Naive B cell (primary cell): ENCODE results near the gene DIS3L2. TPM values are rescaled to one million over a fixed set of nuclear protein-coding genes. Genes with fewer than 3 reads are reported as not detected.
A peak's percentile ranks its signal among the peaks of the same experiment; 100 is the strongest.

ENCODE experiments used
- ATAC-seq, 2 donors: fragments of 150-1000 bp; cut with Tn5 transposase; 2 replicates each; pipeline ENCODE4 v1.10.0; 2021; ENCODE audit warnings: low read depth in 2 of 2, mild to moderate bottlenecking in 2 of 2, moderate library complexity in 2 of 2
- DNase-seq: peaks from one replicate; pipeline ENCODE4 v3.0.0; 2022
- H3K27ac Mint-ChIP-seq, 6 donors: one replicate each; pipeline ENCODE4 v1.8.0; 2020 to 2022; ENCODE audit warnings: mild to moderate bottlenecking in 6 of 6, mixed read lengths in 6 of 6, moderate library complexity in 5 of 6, inconsistent platforms in 2 of 6
- H3K27me3 Mint-ChIP-seq, 3 donors: one replicate each; pipeline ENCODE4 v1.8.0; 2021 to 2022; ENCODE audit warnings: mixed read lengths in 3 of 3, mild to moderate bottlenecking in 1 of 3
- H3K36me3 Mint-ChIP-seq, 2 donors: one replicate each; pipeline ENCODE4 v1.8.0; 2020 to 2022; ENCODE audit warnings: mixed read lengths in 2 of 2, inconsistent platforms in 1 of 2, mild to moderate bottlenecking in 1 of 2
- H3K4me1 Mint-ChIP-seq, 3 donors: one replicate each; pipeline ENCODE4 v1.8.0; 2020 to 2022; ENCODE audit warnings: mixed read lengths in 3 of 3, inconsistent platforms in 1 of 3, mild to moderate bottlenecking in 1 of 3, moderate library complexity in 1 of 3
- H3K4me3 Mint-ChIP-seq, 8 donors: one replicate each; pipeline ENCODE4 v1.8.0; 2020 to 2022; ENCODE audit warnings: mild to moderate bottlenecking in 8 of 8, mixed read lengths in 8 of 8, moderate library complexity in 8 of 8, inconsistent platforms in 2 of 8
- H3K9me3 Mint-ChIP-seq, 7 donors: one replicate each; pipeline ENCODE4 v1.8.0; 2020 to 2022; ENCODE audit warnings: mixed read lengths in 7 of 7, mild to moderate bottlenecking in 5 of 7, inconsistent platforms in 2 of 7, moderate library complexity in 1 of 7
- polyA plus RNA-seq, 6 donors: library from polyadenylated mRNA; unstranded; fragments of 300-500 nt; fragmentation: Illumina TruSeq; gene quantifications; one replicate each; pipeline ENCODE4 v1.2.3, GENCODE V29; 2021; ENCODE audit warnings: low read depth in 6 of 6

DIS3L2 gene
- polyA plus RNA-seq, 6 donors from 2014 or later, result 6.0 to 29.0 (median 17.6) TPM

- Mint-ChIP-seq H3K4me1 (peaks cover 22 to 29% (median 24%) of the 10 kb centered on the region in 3 donors), H3K27me3 (no peaks in the 10 kb centered on the region), H3K36me3 (peaks cover 0 to 10% of the 10 kb centered on the region in 2 donors), H3K9me3 (no peaks in the 10 kb centered on the region), H3K27ac (peak overlapping the region; percentile 71 to 97 (median 87)), H3K4me3 (peak overlapping the region in 4 of 8 donors; percentile 24 to 77 (median 56))
- DNase-seq (no peak), ATAC-seq (peak; percentile 14 to 17)
These were observed 257.4 kb downstream of the DIS3L2 start for GRCh38 chr2:232218778-232219495.

GRCh38 chr2:232219496-232219870 lies 258.0 kb downstream of the DIS3L2 start:
- Mint-ChIP-seq H3K4me3 (peak overlapping the region in 5 of 8 donors; percentile 24 to 77 (median 54)), H3K9me3 (no peaks in the 10 kb centered on the region), H3K27ac (peak overlapping the region; percentile 7 to 91 (median 80)), H3K36me3 (peaks cover 0 to 10% of the 10 kb centered on the region in 2 donors), H3K4me1 (peaks cover 22 to 29% (median 24%) of the 10 kb centered on the region in 3 donors), H3K27me3 (no peaks in the 10 kb centered on the region)
- ATAC-seq (peak; percentile 98 to 99), DNase-seq (peak; percentile 25)

- Mint-ChIP-seq H3K4me3 (peak overlapping the region in 2 of 8 donors; percentile 54 to 77), H3K27ac (peak overlapping the region in 3 of 6 donors; percentile 77 to 91 (median 84)), H3K4me1 (peaks cover 22 to 29% (median 24%) of the 10 kb centered on the region in 3 donors), H3K36me3 (peaks cover 0 to 10% of the 10 kb centered on the region in 2 donors), H3K9me3 (no peaks in the 10 kb centered on the region), H3K27me3 (no peaks in the 10 kb centered on the region)
- DNase-seq (no peak), ATAC-seq (no peak)
These were observed 258.4 kb downstream of the DIS3L2 start for GRCh38 chr2:232219932-232220331.

GRCh38 chr2:232225429-232225828 lies 263.9 kb downstream of the DIS3L2 start:
- H3K27me3 Mint-ChIP-seq, result no peaks in the 10 kb centered on the region
- H3K4me1 Mint-ChIP-seq, result no peaks in the 10 kb centered on the region
- H3K9me3 Mint-ChIP-seq, result no peaks in the 10 kb centered on the region
- no peak for ATAC-seq
- no peak overlapping the region for H3K4me3 Mint-ChIP-seq
- DNase-seq, result no peak
- H3K27ac Mint-ChIP-seq, result no peak overlapping the region
- no peaks in the 10 kb centered on the region for H3K36me3 Mint-ChIP-seq

- H3K36me3 Mint-ChIP-seq, result no peaks in the 10 kb centered on the region
- DNase-seq (no peak), ATAC-seq (no peak)
- H3K27ac Mint-ChIP-seq, result no peak overlapping the region
- H3K27me3 Mint-ChIP-seq, result no peaks in the 10 kb centered on the region
- H3K4me3 Mint-ChIP-seq, result no peak overlapping the region
- peaks cover 0 to 5% (median 0%) of the 10 kb centered on the region in 3 donors for H3K4me1 Mint-ChIP-seq
- H3K9me3 Mint-ChIP-seq, result no peaks in the 10 kb centered on the region
These were observed 264.4 kb downstream of the DIS3L2 start for GRCh38 chr2:232225895-232226294.

GRCh38 chr2:232228332-232228731 lies 266.8 kb downstream of the DIS3L2 start:
- H3K4me1 Mint-ChIP-seq, result peaks cover 0 to 20% (median 0%) of the 10 kb centered on the region in 3 donors
- no peak overlapping the region for H3K4me3 Mint-ChIP-seq
- DNase-seq (no peak), ATAC-seq (no peak)
- H3K9me3 Mint-ChIP-seq, result no peaks in the 10 kb centered on the region
- no peaks in the 10 kb centered on the region for H3K27me3 Mint-ChIP-seq
- peaks cover 4 to 7% of the 10 kb centered on the region in 2 donors for H3K36me3 Mint-ChIP-seq
- peak overlapping the region in 1 of 6 donors; percentile 67 for H3K27ac Mint-ChIP-seq

GRCh38 chr2:232228971-232229894 lies 267.7 kb downstream of the DIS3L2 start:
- H3K36me3 Mint-ChIP-seq, result peaks cover 4 to 7% of the 10 kb centered on the region in 2 donors
- H3K4me3 Mint-ChIP-seq, result peak overlapping the region in 1 of 8 donors; percentile 12
- H3K27ac Mint-ChIP-seq, result peak overlapping the region in 2 of 6 donors; percentile 32 to 67
- H3K27me3 Mint-ChIP-seq, result no peaks in the 10 kb centered on the region
- DNase-seq, result no peak
- no peaks in the 10 kb centered on the region for H3K9me3 Mint-ChIP-seq
- no peak for ATAC-seq
- peaks cover 0 to 23% (median 7%) of the 10 kb centered on the region in 3 donors for H3K4me1 Mint-ChIP-seq

- ATAC-seq, result no peak
- no peak for DNase-seq
- Mint-ChIP-seq H3K9me3 (no peaks in the 10 kb centered on the region), H3K27ac (peak overlapping the region in 1 of 6 donors; percentile 49), H3K27me3 (no peaks in the 10 kb centered on the region), H3K4me3 (no peak overlapping the region), H3K36me3 (peaks cover 4 to 7% of the 10 kb centered on the region in 2 donors), H3K4me1 (peaks cover 0 to 23% (median 7%) of the 10 kb centered on the region in 3 donors)
These were observed 268.4 kb downstream of the DIS3L2 start for GRCh38 chr2:232229911-232230310.

GRCh38 chr2:232230560-232230959 lies 269.0 kb downstream of the DIS3L2 start:
- H3K36me3 Mint-ChIP-seq, result peaks cover 4 to 7% of the 10 kb centered on the region in 2 donors
- DNase-seq, result no peak
- no peak overlapping the region for H3K4me3 Mint-ChIP-seq
- no peaks in the 10 kb centered on the region for H3K9me3 Mint-ChIP-seq
- no peak for ATAC-seq
- H3K27ac Mint-ChIP-seq, result peak overlapping the region in 2 of 6 donors; percentile 3 to 93
- no peaks in the 10 kb centered on the region for H3K27me3 Mint-ChIP-seq
- peaks cover 0 to 23% (median 7%) of the 10 kb centered on the region in 3 donors for H3K4me1 Mint-ChIP-seq

GRCh38 chr2:232231554-232231953 lies 270.0 kb downstream of the DIS3L2 start:
- no peak for DNase-seq
- peaks cover 4 to 7% of the 10 kb centered on the region in 2 donors for H3K36me3 Mint-ChIP-seq
- H3K27ac Mint-ChIP-seq, result peak overlapping the region in 2 of 6 donors; percentile 33 to 47
- H3K9me3 Mint-ChIP-seq, result no peaks in the 10 kb centered on the region
- peaks cover 0 to 23% (median 7%) of the 10 kb centered on the region in 3 donors for H3K4me1 Mint-ChIP-seq
- ATAC-seq, result no peak
- no peaks in the 10 kb centered on the region for H3K27me3 Mint-ChIP-seq
- no peak overlapping the region for H3K4me3 Mint-ChIP-seq

GRCh38 chr2:232232915-232233314 lies 271.4 kb downstream of the DIS3L2 start:
- DNase-seq (no peak), ATAC-seq (no peak)
- H3K36me3 Mint-ChIP-seq, result peaks cover 7% of the 10 kb centered on the region in 2 donors
- no peak overlapping the region for H3K4me3 Mint-ChIP-seq
- no peaks in the 10 kb centered on the region for H3K9me3 Mint-ChIP-seq
- H3K4me1 Mint-ChIP-seq, result peaks cover 2 to 23% (median 7%) of the 10 kb centered on the region in 3 donors
- no peaks in the 10 kb centered on the region for H3K27me3 Mint-ChIP-seq
- H3K27ac Mint-ChIP-seq, result peak overlapping the region in 1 of 6 donors; percentile 89

GRCh38 chr2:232234922-232235615 lies 273.6 kb downstream of the DIS3L2 start:
- Mint-ChIP-seq H3K27ac (peak overlapping the region in 1 of 6 donors; percentile 90), H3K4me1 (peaks cover 2 to 23% (median 7%) of the 10 kb centered on the region in 3 donors), H3K4me3 (no peak overlapping the region), H3K36me3 (peaks cover 17 to 18% of the 10 kb centered on the region in 2 donors), H3K27me3 (no peaks in the 10 kb centered on the region), H3K9me3 (no peaks in the 10 kb centered on the region)
- ATAC-seq, result no peak
- DNase-seq, result no peak

GRCh38 chr2:232235716-232236115 lies 274.2 kb downstream of the DIS3L2 start:
- H3K4me3 Mint-ChIP-seq, result peak overlapping the region in 1 of 8 donors; percentile 41
- ATAC-seq (no peak), DNase-seq (no peak)
- H3K4me1 Mint-ChIP-seq, result peaks cover 2 to 20% (median 7%) of the 10 kb centered on the region in 3 donors
- no peaks in the 10 kb centered on the region for H3K9me3 Mint-ChIP-seq
- H3K27me3 Mint-ChIP-seq, result no peaks in the 10 kb centered on the region
- peaks cover 19 to 22% of the 10 kb centered on the region in 2 donors for H3K36me3 Mint-ChIP-seq
- H3K27ac Mint-ChIP-seq, result peak overlapping the region in 1 of 6 donors; percentile 33
